Motor neuron (in vitro differentiated cells): Measurements from ENCODE around the gene FAM124A. TPM values are rescaled to one million over a fixed set of nuclear protein-coding genes. Genes with fewer than 3 reads are reported as not detected.

ENCODE experiments used
- ATAC-seq, 8 experiments: fragments of 200-7000 bp; cut with Tn5 transposase; replicated peaks in 6 of 8; 2 replicates each; pipeline ENCODE4 v1.8.0; 2021; ENCODE audit warnings: mild to moderate bottlenecking in 8 of 8, moderate library complexity in 8 of 8
- H3K27ac ChIP-seq, 2 donors: fragments of 250-450 bp; sonication (Bioruptor Pico); 2 replicates each; pipeline ENCODE4 v1.9.0; 2021; ENCODE audit warnings: antibody characterized with exemption in 2 of 2, mild to moderate bottlenecking in 2 of 2, moderate library complexity in 1 of 2
- H3K4me1 ChIP-seq, 2 donors: fragments of 250-450 bp; sonication (Bioruptor Pico); replicated peaks in 1 of 2; 2 replicates each; pipeline ENCODE4 v1.6.1; 2021; ENCODE audit warnings: antibody characterized with exemption in 2 of 2, mild to moderate bottlenecking in 2 of 2, moderate library complexity in 1 of 2
- H3K4me3 ChIP-seq, 5 donors: fragments of 250-450 bp; sonication (Bioruptor Pico); 2 replicates each; pipeline ENCODE4 v1.9.0; 2021; ENCODE audit warnings: antibody characterized with exemption in 5 of 5, mild to moderate bottlenecking in 5 of 5, moderate library complexity in 4 of 5
- WGBS, 10 experiments: fragments of 450-650 bp; shearing (Covaris generic); methylation state at CpG; one replicate each; pipeline ENCODE4 v1.0.0; 2022; 5-methylcytosine and 5-hydroxymethylcytosine counted together
- in situ Hi-C, 9 experiments: fragments of 400-800 bp; cut with MboI; loops; one replicate each; pipeline ENCODE4 v1.15.0; 2021; ENCODE audit warnings: low sequenced_read_pairs in 9 of 9, low pct_unique_long_range_greater_than_20kb in 2 of 9; ENCODE audit not compliant: unreplicated experiment in 9 of 9
- total RNA-seq, 8 experiments: library from RNA; unstranded; fragments of 300-600 nt; gene quantifications; 2 replicates each; pipeline versions ENCODE4 v1.2.3 to v1.2.4, GENCODE V29; 2022

The FAM124A gene
- total RNA-seq, 8 experiments from 2014 or later = 3.3 to 14.4 (median 4.9) TPM

- 0 to 97% (median 69%) methylated on average over 1 to 4 of the region's 4 CpGs; no CpG with 5 or more reads in 3 of the 10 experiments for WGBS, 10 experiments
- in situ Hi-C loops = no loop called here
- no peak overlapping the region for H3K27ac ChIP-seq
- H3K4me1 ChIP-seq = peaks cover 2 to 9% of the 10 kb centered on the region in 2 donors
- H3K4me3 ChIP-seq = no peak overlapping the region
- ATAC-seq = peak in 3 of 8 experiments; percentile 71 to 84 (median 83)
Observed at GRCh38 chr13:51249770-51250741, 27.9 kb downstream of the FAM124A start.

GRCh38 chr13:51251480-51251879, 29.3 kb downstream of the FAM124A start:
- Histone ChIP-seq H3K4me3 (no peak overlapping the region), H3K27ac (no peak overlapping the region), H3K4me1 (peaks cover 0 to 5% of the 10 kb centered on the region in 2 donors)
- WGBS, 10 experiments = 89 to 100% (median 93%) methylated on average over 2 to 7 of the region's 31 CpGs; no CpG with 5 or more reads in 6 of the 10 experiments
- ATAC-seq = no peak
- in situ Hi-C loops = no loop called here

- Histone ChIP-seq H3K4me3 (no peak overlapping the region), H3K4me1 (no peaks in the 10 kb centered on the region), H3K27ac (no peak overlapping the region)
- ATAC-seq = no peak
- in situ Hi-C loops = no loop called here
- 36 to 100% (median 86%) methylated on average over 1 to 4 of the region's 4 CpGs; no CpG with 5 or more reads in 1 of the 10 experiments for WGBS, 10 experiments
Observed at GRCh38 chr13:51252954-51253532, 30.8 kb downstream of the FAM124A start.

GRCh38 chr13:51255556-51255955, 33.4 kb downstream of the FAM124A start:
- H3K27ac ChIP-seq = no peak overlapping the region
- no peak overlapping the region for H3K4me3 ChIP-seq
- 71 to 100% (median 100%) methylated on average over 1 of the region's 1 CpG; no CpG with 5 or more reads in 7 of the 10 experiments for WGBS, 10 experiments
- ATAC-seq = no peak
- in situ Hi-C loops = no loop called here
- peaks cover 0 to 4% of the 10 kb centered on the region in 2 donors for H3K4me1 ChIP-seq

GRCh38 chr13:51257187-51257586, 35.0 kb downstream of the FAM124A start:
- in situ Hi-C loops = no loop called here
- no peak overlapping the region for H3K4me3 ChIP-seq
- peaks cover 0 to 4% of the 10 kb centered on the region in 2 donors for H3K4me1 ChIP-seq
- 92 to 100% (median 98%) methylated on average over 1 to 2 of the region's 2 CpGs; no CpG with 5 or more reads in 2 of the 10 experiments for WGBS, 10 experiments
- H3K27ac ChIP-seq = no peak overlapping the region
- no peak for ATAC-seq

- Histone ChIP-seq H3K4me3 (no peak overlapping the region), H3K27ac (no peak overlapping the region), H3K4me1 (peaks cover 2 to 11% of the 10 kb centered on the region in 2 donors)
- in situ Hi-C loops = no loop called here
- 50 to 100% (median 62%) methylated on average over 1 to 11 of the region's 27 CpGs; no CpG with 5 or more reads in 2 of the 10 experiments for WGBS, 10 experiments
- ATAC-seq = peak; percentile 43 to 88 (median 76)
Observed at GRCh38 chr13:51258612-51259548, 36.7 kb downstream of the FAM124A start.

GRCh38 chr13:51260154-51260553, 38.0 kb downstream of the FAM124A start:
- no peak for ATAC-seq
- Histone ChIP-seq H3K27ac (no peak overlapping the region), H3K4me3 (no peak overlapping the region), H3K4me1 (peaks cover 2 to 11% of the 10 kb centered on the region in 2 donors)
- in situ Hi-C loops = no loop called here
- 0 to 100% (median 89%) methylated on average over 1 to 3 of the region's 4 CpGs; no CpG with 5 or more reads in 3 of the 10 experiments for WGBS, 10 experiments

GRCh38 chr13:51261610-51262249, 39.5 kb downstream of the FAM124A start:
- Histone ChIP-seq H3K27ac (no peak overlapping the region), H3K4me1 (peaks cover 2 to 11% of the 10 kb centered on the region in 2 donors), H3K4me3 (no peak overlapping the region)
- peak in 1 of 8 experiments; percentile 29 for ATAC-seq
- 27 to 100% (median 80%) methylated on average over 1 to 4 of the region's 5 CpGs; no CpG with 5 or more reads in 2 of the 10 experiments for WGBS, 10 experiments
- in situ Hi-C loops = no loop called here

GRCh38 chr13:51262501-51263211, 40.5 kb downstream of the FAM124A start:
- Histone ChIP-seq H3K4me1 (peaks cover 2 to 11% of the 10 kb centered on the region in 2 donors), H3K4me3 (no peak overlapping the region), H3K27ac (no peak overlapping the region)
- in situ Hi-C loops = no loop called here
- peak in 4 of 8 experiments; percentile 18 to 49 (median 32) for ATAC-seq
- 20 to 80% (median 63%) methylated on average over 1 to 3 of the region's 8 CpGs; no CpG with 5 or more reads in 2 of the 10 experiments for WGBS, 10 experiments

- no peak overlapping the region for H3K27ac ChIP-seq
- H3K4me3 ChIP-seq = no peak overlapping the region
- in situ Hi-C loops = no loop called here
- peak in 2 of 8 experiments; percentile 43 to 46 for ATAC-seq
- WGBS, 10 experiments = 29 to 57% methylated on average over 1 of the region's 1 CpG; no CpG with 5 or more reads in 8 of the 10 experiments
- H3K4me1 ChIP-seq = peaks cover 7 to 15% of the 10 kb centered on the region in 2 donors
Observed at GRCh38 chr13:51266642-51267041, 44.4 kb downstream of the FAM124A start.

GRCh38 chr13:51267622-51268021, 45.4 kb downstream of the FAM124A start:
- H3K4me3 ChIP-seq = no peak overlapping the region
- WGBS, 10 experiments = 33 to 100% (median 80%) methylated on average over 1 to 5 of the region's 6 CpGs; no CpG with 5 or more reads in 5 of the 10 experiments
- peaks cover 5 to 14% of the 10 kb centered on the region in 2 donors for H3K4me1 ChIP-seq
- in situ Hi-C loops = no loop called here
- H3K27ac ChIP-seq = no peak overlapping the region
- peak in 5 of 8 experiments; percentile 12 to 74 (median 53) for ATAC-seq
